HG02588 (cell line): ENCODE results near the gene CPXM2.

Experiments used
- ATAC-seq: cut with Tn5 transposase; IDR thresholded peaks from one replicate; pipeline ENCODE4 v1.9.1; 2021; ENCODE audit warnings: mild to moderate bottlenecking, moderate library complexity; ENCODE audit not compliant: unreplicated experiment

Gene CPXM2

GRCh38 chr10:123906296-123906695 is 14.7 kb upstream of the CPXM2 start:
- no peak for ATAC-seq

- no peak for ATAC-seq
These were observed 13.3 kb upstream of the CPXM2 start for GRCh38 chr10:123904834-123905409.

GRCh38 chr10:123903621-123904020 is 12.0 kb upstream of the CPXM2 start:
- ATAC-seq: no peak

- ATAC-seq: no peak
These were observed 10.0 kb upstream of the CPXM2 start for GRCh38 chr10:123901621-123902020.

- ATAC-seq: no peak
These were observed 5.5 kb upstream of the CPXM2 start for GRCh38 chr10:123897146-123897545.

GRCh38 chr10:123896246-123896927 is 4.8 kb upstream of the CPXM2 start:
- ATAC-seq: no peak

- ATAC-seq: no peak
These were observed 2.0 kb upstream of the CPXM2 start for GRCh38 chr10:123893651-123894050.

- no peak for ATAC-seq
These were observed 857 bp downstream of the CPXM2 start for GRCh38 chr10:123890756-123891143.

GRCh38 chr10:123890226-123890625 is 1.4 kb downstream of the CPXM2 start:
- ATAC-seq: no peak

- ATAC-seq: no peak
These were observed 1.8 kb downstream of the CPXM2 start for GRCh38 chr10:123889821-123890220.

- no peak for ATAC-seq
These were observed 2.9 kb downstream of the CPXM2 start for GRCh38 chr10:123888751-123889150.

- ATAC-seq: no peak
These were observed 3.4 kb downstream of the CPXM2 start for GRCh38 chr10:123888256-123888655.

- ATAC-seq: no peak
These were observed 5.3 kb downstream of the CPXM2 start for GRCh38 chr10:123886292-123886691.

- ATAC-seq: no peak
These were observed 6.0 kb downstream of the CPXM2 start for GRCh38 chr10:123885406-123886170.

GRCh38 chr10:123884907-123885381 is 6.7 kb downstream of the CPXM2 start:
- ATAC-seq: no peak

- no peak for ATAC-seq
These were observed 7.2 kb downstream of the CPXM2 start for GRCh38 chr10:123884351-123884906.

- ATAC-seq: no peak
These were observed 7.8 kb downstream of the CPXM2 start for GRCh38 chr10:123883673-123884320.

GRCh38 chr10:123882681-123883445 is 8.7 kb downstream of the CPXM2 start:
- no peak for ATAC-seq

- ATAC-seq: no peak
These were observed 9.4 kb downstream of the CPXM2 start for GRCh38 chr10:123882177-123882576.

- ATAC-seq: no peak
These were observed 11.9 kb downstream of the CPXM2 start for GRCh38 chr10:123879606-123880257.
